HFF-Myc (cell line): ENCODE measurements around the gene PIK3R5.

Experiments
- DNase-seq: peaks from one replicate; pipeline ENCODE4 v3.0.0-alpha.2; 2011; ENCODE audit warnings: low read depth; ENCODE audit errors: extremely low read depth
- H3K4me3 ChIP-seq: replicated peaks from 2 replicates; pipeline ENCODE4 v1.5.1; 2011; ENCODE audit warnings: low read depth, mild to moderate bottlenecking, control low read depth, low read length
- CTCF ChIP-seq: IDR thresholded peaks from 2 replicates; pipeline ENCODE4 v1.5.1; 2012; ENCODE audit warnings: mild to moderate bottlenecking, low read depth, low read length, control low read depth; ENCODE audit errors: missing control alignments

Gene PIK3R5

GRCh38 chr17:9006175-9006767 is 40.8 kb upstream of the PIK3R5 start:
- DNase-seq: no peak
- H3K4me3 ChIP-seq: no peak overlapping the region
- TF ChIP-seq CTCF: no peak

GRCh38 chr17:9004961-9005285 is 39.4 kb upstream of the PIK3R5 start:
- TF ChIP-seq CTCF: no peak
- no peak for DNase-seq
- no peak overlapping the region for H3K4me3 ChIP-seq

- H3K4me3 ChIP-seq: no peak overlapping the region
Observed at GRCh38 chr17:9004132-9004960, 38.8 kb upstream of the PIK3R5 start.

GRCh38 chr17:9003355-9004131 is 38.0 kb upstream of the PIK3R5 start:
- no peak overlapping the region for H3K4me3 ChIP-seq
- no peak for TF ChIP-seq CTCF
- no peak for DNase-seq

More at GRCh38 chr17:9004132-9004960, 38.8 kb upstream of the PIK3R5 start:
- no peak for TF ChIP-seq CTCF
- DNase-seq: no peak

- no peak for DNase-seq
- H3K4me3 ChIP-seq: no peak overlapping the region
- no peak for TF ChIP-seq CTCF
Observed at GRCh38 chr17:9002606-9003354, 37.3 kb upstream of the PIK3R5 start.

- H3K4me3 ChIP-seq: no peak overlapping the region
- DNase-seq: no peak
- no peak for TF ChIP-seq CTCF
Observed at GRCh38 chr17:9002227-9002605, 36.7 kb upstream of the PIK3R5 start.
